ENCODE results near the gene SGPP1. TPM values are rescaled to one million over a fixed set of nuclear protein-coding genes. Genes with fewer than 3 reads are reported as not detected.

The SGPP1 gene
- total and polyA plus RNA-seq, 10 of the 15 experiments (the other 5 are each of a cell fraction or from before 2014, with no cell fraction given), result 3.5 to 37.7 (median 25.5) TPM

DNA sequence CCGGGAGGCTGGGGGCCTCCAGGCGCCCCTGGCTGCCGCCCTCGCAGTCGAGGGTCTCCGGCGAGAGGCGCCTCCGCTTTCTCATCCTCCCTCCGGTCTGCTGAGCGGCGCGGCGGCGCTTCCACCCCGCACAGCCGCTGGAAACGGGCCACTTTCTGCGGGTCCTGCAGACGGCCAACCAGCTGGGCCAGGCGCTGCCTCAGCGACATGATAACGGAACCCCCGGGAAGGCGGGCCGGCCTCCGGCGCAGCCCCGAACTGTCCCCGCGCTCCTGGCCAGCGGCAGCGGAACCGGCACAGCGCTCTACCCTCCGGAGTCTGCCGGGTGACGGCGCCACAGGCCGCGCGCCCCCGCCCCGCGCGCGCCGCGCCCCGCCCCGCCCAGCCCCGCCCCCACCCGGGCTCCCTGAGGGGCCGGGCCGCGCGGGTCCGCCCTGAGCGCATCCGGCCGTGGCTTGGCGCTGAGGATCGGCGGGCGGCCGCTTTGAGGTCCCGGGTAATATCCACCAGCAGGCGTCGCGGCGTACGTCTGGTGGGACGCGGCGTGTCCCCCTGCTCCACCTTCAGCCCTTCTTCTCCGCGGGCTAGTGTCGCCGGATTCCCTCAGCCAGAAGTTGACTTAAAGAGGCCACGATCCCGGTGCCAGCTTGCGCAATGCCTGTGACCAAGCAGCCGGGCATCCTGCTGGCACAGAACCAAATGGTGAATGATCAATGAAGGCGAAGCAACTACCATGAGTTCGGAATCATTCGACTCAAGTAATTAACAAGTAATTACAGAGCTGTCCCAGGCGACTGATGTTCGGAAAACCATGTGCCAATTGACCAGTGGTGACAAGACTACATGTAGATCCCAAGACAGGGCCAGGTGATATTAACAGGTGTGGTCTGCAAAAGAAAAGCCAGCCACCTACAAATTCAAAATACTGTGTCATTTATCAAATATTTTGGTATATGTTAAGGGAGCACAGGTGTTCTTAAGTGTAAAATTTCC, at the start of gene SGPP1 (continued):
- TF ChIP-seq, protein P1, sequence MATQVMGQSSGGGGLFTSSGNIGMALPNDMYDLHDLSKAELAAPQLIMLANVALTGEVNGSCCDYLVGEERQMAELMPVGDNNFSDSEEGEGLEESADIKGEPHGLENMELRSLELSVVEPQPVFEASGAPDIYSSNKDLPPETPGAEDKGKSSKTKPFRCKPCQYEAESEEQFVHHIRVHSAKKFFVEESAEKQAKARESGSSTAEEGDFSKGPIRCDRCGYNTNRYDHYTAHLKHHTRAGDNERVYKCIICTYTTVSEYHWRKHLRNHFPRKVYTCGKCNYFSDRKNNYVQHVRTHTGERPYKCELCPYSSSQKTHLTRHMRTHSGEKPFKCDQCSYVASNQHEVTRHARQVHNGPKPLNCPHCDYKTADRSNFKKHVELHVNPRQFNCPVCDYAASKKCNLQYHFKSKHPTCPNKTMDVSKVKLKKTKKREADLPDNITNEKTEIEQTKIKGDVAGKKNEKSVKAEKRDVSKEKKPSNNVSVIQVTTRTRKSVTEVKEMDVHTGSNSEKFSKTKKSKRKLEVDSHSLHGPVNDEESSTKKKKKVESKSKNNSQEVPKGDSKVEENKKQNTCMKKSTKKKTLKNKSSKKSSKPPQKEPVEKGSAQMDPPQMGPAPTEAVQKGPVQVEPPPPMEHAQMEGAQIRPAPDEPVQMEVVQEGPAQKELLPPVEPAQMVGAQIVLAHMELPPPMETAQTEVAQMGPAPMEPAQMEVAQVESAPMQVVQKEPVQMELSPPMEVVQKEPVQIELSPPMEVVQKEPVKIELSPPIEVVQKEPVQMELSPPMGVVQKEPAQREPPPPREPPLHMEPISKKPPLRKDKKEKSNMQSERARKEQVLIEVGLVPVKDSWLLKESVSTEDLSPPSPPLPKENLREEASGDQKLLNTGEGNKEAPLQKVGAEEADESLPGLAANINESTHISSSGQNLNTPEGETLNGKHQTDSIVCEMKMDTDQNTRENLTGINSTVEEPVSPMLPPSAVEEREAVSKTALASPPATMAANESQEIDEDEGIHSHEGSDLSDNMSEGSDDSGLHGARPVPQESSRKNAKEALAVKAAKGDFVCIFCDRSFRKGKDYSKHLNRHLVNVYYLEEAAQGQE (IDR thresholded peaks at IDR 0.05; ENCODE audit: low read depth, low read length), result no peak
- TF ChIP-seq HDAC6 (IDR thresholded peaks at IDR 0.05; ENCODE audit: unreplicated experiment) (peak; percentile 57), SMAD1 (IDR thresholded peaks at IDR 0.05; ENCODE audit: low read depth, partially characterized antibody) (no peak), PAX5 (IDR thresholded peaks at IDR 0.05; ENCODE audit: borderline replicate concordance, low read depth, low read length) (peak; percentile 39; the same call in 1 of the 2 replicates), CBX3 (IDR thresholded peaks at IDR 0.05; ENCODE audit: borderline replicate concordance, low read depth) (no peak), SP1 (IDR thresholded peaks at IDR 0.05; ENCODE audit: low read depth, low read length) (peak; percentile 15), ZNF622 (IDR thresholded peaks at IDR 0.05) (no peak), JUND (IDR thresholded peaks at IDR 0.05; ENCODE audit: low read depth, low read length) (no peak), CEBPB (IDR thresholded peaks at IDR 0.05; ENCODE audit: borderline replicate concordance in 1 of 2, low read depth in 2 of 2, low read length in 2 of 2) (peak in 1 of 2 experiments; percentile 69; a peak in 1 of 4 replicates), TCF3 (IDR thresholded peaks at IDR 0.05; ENCODE audit: borderline replicate concordance, insufficient read depth, low read depth, low read length) (no peak), PAX8 (IDR thresholded peaks at IDR 0.05) (no peak), NFXL1 (IDR thresholded peaks at IDR 0.05; ENCODE audit: borderline replicate concordance) (no peak)
- TF ChIP-seq, protein P2, sequence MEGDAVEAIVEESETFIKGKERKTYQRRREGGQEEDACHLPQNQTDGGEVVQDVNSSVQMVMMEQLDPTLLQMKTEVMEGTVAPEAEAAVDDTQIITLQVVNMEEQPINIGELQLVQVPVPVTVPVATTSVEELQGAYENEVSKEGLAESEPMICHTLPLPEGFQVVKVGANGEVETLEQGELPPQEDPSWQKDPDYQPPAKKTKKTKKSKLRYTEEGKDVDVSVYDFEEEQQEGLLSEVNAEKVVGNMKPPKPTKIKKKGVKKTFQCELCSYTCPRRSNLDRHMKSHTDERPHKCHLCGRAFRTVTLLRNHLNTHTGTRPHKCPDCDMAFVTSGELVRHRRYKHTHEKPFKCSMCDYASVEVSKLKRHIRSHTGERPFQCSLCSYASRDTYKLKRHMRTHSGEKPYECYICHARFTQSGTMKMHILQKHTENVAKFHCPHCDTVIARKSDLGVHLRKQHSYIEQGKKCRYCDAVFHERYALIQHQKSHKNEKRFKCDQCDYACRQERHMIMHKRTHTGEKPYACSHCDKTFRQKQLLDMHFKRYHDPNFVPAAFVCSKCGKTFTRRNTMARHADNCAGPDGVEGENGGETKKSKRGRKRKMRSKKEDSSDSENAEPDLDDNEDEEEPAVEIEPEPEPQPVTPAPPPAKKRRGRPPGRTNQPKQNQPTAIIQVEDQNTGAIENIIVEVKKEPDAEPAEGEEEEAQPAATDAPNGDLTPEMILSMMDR (IDR thresholded peaks at IDR 0.05 in 2 of 3, conservative IDR thresholded peaks at IDR 0.05 in 1 of 3; ENCODE audit: control insufficient read depth in 2 of 3, extremely low read depth in 1 of 3, insufficient read depth in 1 of 3, low read depth in 3 of 3, low read length in 3 of 3), result peak; percentile 39 to 59 (median 49); a peak in 5 of 6 replicates
- TF ChIP-seq, protein P3, sequence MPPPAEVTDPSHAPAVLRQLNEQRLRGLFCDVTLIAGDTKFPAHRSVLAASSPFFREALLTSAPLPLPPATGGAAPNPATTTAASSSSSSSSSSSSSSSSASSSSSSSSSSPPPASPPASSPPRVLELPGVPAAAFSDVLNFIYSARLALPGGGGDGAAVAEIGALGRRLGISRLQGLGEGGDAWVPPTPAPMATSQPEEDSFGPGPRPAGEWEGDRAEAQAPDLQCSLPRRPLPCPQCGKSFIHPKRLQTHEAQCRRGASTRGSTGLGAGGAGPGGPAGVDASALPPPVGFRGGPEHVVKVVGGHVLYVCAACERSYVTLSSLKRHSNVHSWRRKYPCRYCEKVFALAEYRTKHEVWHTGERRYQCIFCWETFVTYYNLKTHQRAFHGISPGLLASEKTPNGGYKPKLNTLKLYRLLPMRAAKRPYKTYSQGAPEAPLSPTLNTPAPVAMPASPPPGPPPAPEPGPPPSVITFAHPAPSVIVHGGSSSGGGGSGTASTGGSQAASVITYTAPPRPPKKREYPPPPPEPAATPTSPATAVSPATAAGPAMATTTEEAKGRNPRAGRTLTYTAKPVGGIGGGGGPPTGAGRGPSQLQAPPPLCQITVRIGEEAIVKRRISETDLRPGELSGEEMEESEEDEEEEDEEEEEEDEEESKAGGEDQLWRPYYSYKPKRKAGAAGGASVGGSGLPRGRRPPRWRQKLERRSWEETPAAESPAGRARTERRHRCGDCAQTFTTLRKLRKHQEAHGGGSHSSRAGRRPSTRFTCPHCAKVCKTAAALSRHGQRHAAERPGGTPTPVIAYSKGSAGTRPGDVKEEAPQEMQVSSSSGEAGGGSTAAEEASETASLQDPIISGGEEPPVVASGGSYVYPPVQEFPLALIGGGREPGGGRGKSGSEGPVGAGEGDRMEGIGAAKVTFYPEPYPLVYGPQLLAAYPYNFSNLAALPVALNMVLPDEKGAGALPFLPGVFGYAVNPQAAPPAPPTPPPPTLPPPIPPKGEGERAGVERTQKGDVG (CRISPR knock-in tag; IDR thresholded peaks at IDR 0.05), result no peak
- TF ChIP-seq, protein P4, sequence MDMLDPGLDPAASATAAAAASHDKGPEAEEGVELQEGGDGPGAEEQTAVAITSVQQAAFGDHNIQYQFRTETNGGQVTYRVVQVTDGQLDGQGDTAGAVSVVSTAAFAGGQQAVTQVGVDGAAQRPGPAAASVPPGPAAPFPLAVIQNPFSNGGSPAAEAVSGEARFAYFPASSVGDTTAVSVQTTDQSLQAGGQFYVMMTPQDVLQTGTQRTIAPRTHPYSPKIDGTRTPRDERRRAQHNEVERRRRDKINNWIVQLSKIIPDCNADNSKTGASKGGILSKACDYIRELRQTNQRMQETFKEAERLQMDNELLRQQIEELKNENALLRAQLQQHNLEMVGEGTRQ (IDR thresholded peaks at IDR 0.05; ENCODE audit: borderline replicate concordance, low read depth, low read length), result no peak
- TF ChIP-seq, protein P5, sequence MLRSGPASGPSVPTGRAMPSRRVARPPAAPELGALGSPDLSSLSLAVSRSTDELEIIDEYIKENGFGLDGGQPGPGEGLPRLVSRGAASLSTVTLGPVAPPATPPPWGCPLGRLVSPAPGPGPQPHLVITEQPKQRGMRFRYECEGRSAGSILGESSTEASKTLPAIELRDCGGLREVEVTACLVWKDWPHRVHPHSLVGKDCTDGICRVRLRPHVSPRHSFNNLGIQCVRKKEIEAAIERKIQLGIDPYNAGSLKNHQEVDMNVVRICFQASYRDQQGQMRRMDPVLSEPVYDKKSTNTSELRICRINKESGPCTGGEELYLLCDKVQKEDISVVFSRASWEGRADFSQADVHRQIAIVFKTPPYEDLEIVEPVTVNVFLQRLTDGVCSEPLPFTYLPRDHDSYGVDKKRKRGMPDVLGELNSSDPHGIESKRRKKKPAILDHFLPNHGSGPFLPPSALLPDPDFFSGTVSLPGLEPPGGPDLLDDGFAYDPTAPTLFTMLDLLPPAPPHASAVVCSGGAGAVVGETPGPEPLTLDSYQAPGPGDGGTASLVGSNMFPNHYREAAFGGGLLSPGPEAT (IDR thresholded peaks at IDR 0.05; ENCODE audit: low read depth), result no peak
